H1 (cell line): ENCODE data around the gene PATE2. TPM values are rescaled to one million over a fixed set of nuclear protein-coding genes. Genes with fewer than 3 reads are reported as not detected.

Source experiments
- CTCF ChIA-PET: fragments of 300-600 bp; sonication (Branson Sonifier 250); formaldehyde crosslinking; loops from one replicate; lab custom pipeline; 2021; ENCODE audit not compliant: partially characterized antibody; lab: Charles Lee
- POLR2A ChIA-PET: fragments of 300-600 bp; sonication (Branson Sonifier 250); formaldehyde crosslinking; loops from one replicate; lab custom pipeline; 2021; ENCODE audit warnings: inconsistent platforms; ENCODE audit not compliant: partially characterized antibody; lab: Charles Lee
- DNase-seq, 2 experiments: peaks; one replicate each; pipeline versions ENCODE4 v3.0.0 to v3.0.0-alpha.2; 2010 to 2022; ENCODE audit warnings: low spot score in 2 of 2, low read depth in 1 of 2, mixed read lengths in 1 of 2
- FAIRE-seq: peaks from 2 replicates; lab custom pipeline; 2011; peaks lifted over from hg19 to GRCh38; lab: Jason Lieb, UNC
- H2AFZ ChIP-seq: 2 replicates; pipeline ENCODE4 v1.8.1; 2012; ENCODE audit warnings: low read length, inconsistent platforms
- H2AK5ac ChIP-seq: 2 replicates; pipeline ENCODE4 v1.6.1; 2013; ENCODE audit warnings: low read depth, low read length
- H2BK120ac ChIP-seq: replicated peaks from 2 replicates; pipeline ENCODE3; 2013; ENCODE audit warnings: low read depth, low read length, inconsistent platforms
- H2BK12ac ChIP-seq: 2 replicates; pipeline ENCODE4 v1.6.1; 2013; ENCODE audit warnings: low read depth, low read length
- H2BK15ac ChIP-seq: 2 replicates; pipeline ENCODE4 v1.6.1; 2013; ENCODE audit warnings: low read length
- H2BK20ac ChIP-seq: 2 replicates; pipeline ENCODE4 v1.6.1; 2013; ENCODE audit warnings: low read length
- H2BK5ac ChIP-seq: 2 replicates; pipeline ENCODE4 v1.6.1; 2013; ENCODE audit warnings: low read depth, low read length
- H3K14ac ChIP-seq: 2 replicates; pipeline ENCODE4 v1.6.1; 2013; ENCODE audit warnings: inconsistent platforms; ENCODE audit not compliant: insufficient read length
- H3K18ac ChIP-seq: 2 replicates; pipeline ENCODE4 v1.6.1; 2013; ENCODE audit warnings: low read length; ENCODE audit errors: extremely low read depth
- H3K23ac ChIP-seq: 2 replicates; pipeline ENCODE4 v1.6.1; 2013; ENCODE audit warnings: inconsistent platforms; ENCODE audit not compliant: insufficient read length
- H3K23me2 ChIP-seq: 2 replicates; pipeline ENCODE4 v1.6.1; 2013; ENCODE audit warnings: low read depth, low read length
- H3K27ac ChIP-seq: 2 replicates; pipeline ENCODE4 v1.6.1; 2011; ENCODE audit warnings: low read depth, low read length, inconsistent platforms
- H3K27me3 ChIP-seq, 4 experiments: replicated peaks in 1 of 4; 1 replicate in 1 of 4; 2 replicates in 3 of 4; pipeline versions ENCODE4 v1.6.1 to v1.8.1; 2011 to 2013; ENCODE audit warnings: low read length in 3 of 4, mild to moderate bottlenecking in 3 of 4, inconsistent platforms in 2 of 4, mixed read lengths in 2 of 4, moderate library complexity in 1 of 4; ENCODE audit not compliant: control insufficient read depth in 3 of 4, insufficient read depth in 3 of 4; ENCODE audit errors: extremely low read depth in 1 of 4
- H3K36me3 ChIP-seq, 4 experiments: 2 replicates each; pipeline versions ENCODE4 v1.6.1 to v1.8.1; 2011 to 2013; ENCODE audit warnings: mild to moderate bottlenecking in 4 of 4, low read length in 3 of 4, moderate library complexity in 2 of 4, control low read depth in 1 of 4, inconsistent platforms in 1 of 4; ENCODE audit not compliant: insufficient read depth in 4 of 4, control insufficient read depth in 2 of 4
- H3K4ac ChIP-seq: replicated peaks from 2 replicates; pipeline ENCODE3; 2013; ENCODE audit warnings: low read length, low read depth, mixed read lengths, inconsistent platforms; ENCODE audit not compliant: insufficient read length
- H3K4me1 ChIP-seq, 4 experiments: replicated peaks in 1 of 4; 1 replicate in 1 of 4; 2 replicates in 3 of 4; pipeline versions ENCODE4 v1.6.1 to v1.8.1; 2011 to 2013; ENCODE audit warnings: low read length in 3 of 4, inconsistent platforms in 2 of 4, mixed read lengths in 1 of 4; ENCODE audit not compliant: insufficient read depth in 4 of 4, control insufficient read depth in 3 of 4
- H3K4me2 ChIP-seq, 2 experiments: 2 replicates each; pipeline versions ENCODE4 v1.6.1 to v1.8.1; 2011 to 2013; ENCODE audit warnings: low read depth in 2 of 2, low read length in 2 of 2, control low read depth in 1 of 2, inconsistent platforms in 1 of 2, mild to moderate bottlenecking in 1 of 2; ENCODE audit not compliant: insufficient read depth in 1 of 2
- H3K4me3 ChIP-seq, 4 experiments: fragments of 200-600, 300-600 bp in 1 of 4; sonication (generic), shearing (Covaris generic), sonication (Bioruptor Twin) in 1 of 4; 2 replicates each; pipeline versions ENCODE4 v1.5.1 to v1.8.1; 2011 to 2016; ENCODE audit warnings: low read length in 4 of 4, low read depth in 3 of 4, control low read depth in 2 of 4, inconsistent platforms in 2 of 4, mild to moderate bottlenecking in 2 of 4, mixed read lengths in 1 of 4, moderate library complexity in 1 of 4; ENCODE audit not compliant: insufficient read depth in 2 of 4; ENCODE audit errors: extremely low read depth in 1 of 4
- H3K56ac ChIP-seq: replicated peaks from 2 replicates; pipeline ENCODE3; 2013; ENCODE audit warnings: low read depth, mild to moderate bottlenecking, mixed read lengths, low read length, inconsistent platforms; ENCODE audit not compliant: insufficient read length
- H3K79me1 ChIP-seq: 2 replicates; pipeline ENCODE4 v1.6.1; 2013; ENCODE audit warnings: low read depth, low read length, control low read depth
- H3K79me2 ChIP-seq, 2 experiments: 2 replicates each; pipeline versions ENCODE4 v1.6.1 to v1.8.1; 2012 to 2013; ENCODE audit warnings: low read length in 2 of 2, mild to moderate bottlenecking in 2 of 2, inconsistent platforms in 1 of 2; ENCODE audit not compliant: insufficient read depth in 2 of 2, control insufficient read depth in 1 of 2
- H3K9ac ChIP-seq, 4 experiments: replicated peaks in 1 of 4; 1 replicate in 1 of 4; 2 replicates in 3 of 4; pipeline versions ENCODE4 v1.6.1 to v1.8.1; 2011 to 2013; ENCODE audit warnings: low read depth in 3 of 4, low read length in 3 of 4, control low read depth in 2 of 4, mild to moderate bottlenecking in 2 of 4, moderate library complexity in 2 of 4, inconsistent platforms in 1 of 4; ENCODE audit errors: extremely low read depth in 1 of 4
- H3K9me3 ChIP-seq, 2 experiments: 2 replicates each; pipeline versions ENCODE4 v1.6.1 to v1.8.1; 2012 to 2013; ENCODE audit warnings: mild to moderate bottlenecking in 2 of 2, moderate library complexity in 2 of 2, control low read depth in 1 of 2, inconsistent platforms in 1 of 2, low read depth in 1 of 2, low read length in 1 of 2, mixed read lengths in 1 of 2; ENCODE audit not compliant: insufficient read depth in 2 of 2
- H4K20me1 ChIP-seq, 2 experiments: replicated peaks in 1 of 2; 2 replicates each; pipeline versions ENCODE3 to v1.8.1; 2011 to 2013; ENCODE audit warnings: inconsistent platforms in 2 of 2, low read length in 2 of 2, mild to moderate bottlenecking in 1 of 2; ENCODE audit not compliant: insufficient read depth in 2 of 2, control insufficient read depth in 1 of 2
- H4K5ac ChIP-seq: 2 replicates; pipeline ENCODE4 v1.6.1; 2013; ENCODE audit warnings: low read length, low read depth, mixed read lengths, inconsistent platforms; ENCODE audit not compliant: insufficient read length
- H4K8ac ChIP-seq: 2 replicates; pipeline ENCODE4 v1.8.0; 2013; ENCODE audit warnings: mild to moderate bottlenecking, moderate library complexity, low read length, inconsistent platforms; ENCODE audit not compliant: insufficient read depth; ENCODE audit errors: extremely low read depth
- H4K91ac ChIP-seq: replicated peaks from 2 replicates; pipeline ENCODE3; 2013; ENCODE audit warnings: low read length, mixed read lengths, inconsistent platforms; ENCODE audit not compliant: insufficient read length
- CBX8 ChIP-seq: fragments of 300-800, 300-1000 bp; sonication (generic); IDR thresholded peaks from 2 replicates; pipeline ENCODE4 v1.7.1; 2016; ENCODE audit warnings: low read depth, low read length, borderline replicate concordance
- EP300 ChIP-seq, 2 experiments: IDR thresholded peaks; 1 replicate in 1 of 2; 2 replicates in 1 of 2; pipeline ENCODE4 v1.6.1; 2011 to 2012; ENCODE audit warnings: low read depth in 2 of 2, low read length in 2 of 2, mild to moderate bottlenecking in 2 of 2, borderline replicate concordance in 1 of 2, inconsistent platforms in 1 of 2, moderate library complexity in 1 of 2
- HDAC2 ChIP-seq, 2 experiments: fragments of 300-600 bp in 1 of 2; sonication (generic) in 1 of 2; IDR thresholded peaks; 2 replicates each; pipeline ENCODE4 v1.6.1; 2011 to 2012; ENCODE audit warnings: low read depth in 2 of 2, low read length in 2 of 2, mild to moderate bottlenecking in 2 of 2, moderate library complexity in 2 of 2, borderline replicate concordance in 1 of 2, inconsistent platforms in 1 of 2
- NANOG ChIP-seq: IDR thresholded peaks from 2 replicates; pipeline ENCODE4 v1.6.1; 2011; ENCODE audit warnings: low read length, low read depth, mild to moderate bottlenecking, inconsistent platforms; ENCODE audit not compliant: insufficient read depth, poor library complexity, severe bottlenecking
- POLR2AphosphoS5 ChIP-seq: IDR thresholded peaks from 2 replicates; pipeline ENCODE4 v1.6.1; 2011; ENCODE audit warnings: low read depth, low read length
- SUZ12 ChIP-seq: fragments of 200-600 bp; sonication (generic); IDR thresholded peaks from 2 replicates; pipeline ENCODE4 v1.6.1; 2012; ENCODE audit warnings: mild to moderate bottlenecking, inconsistent platforms, low read length, moderate library complexity, mixed read lengths
- WGBS, 2 experiments: shearing (Covaris generic) in 1 of 2; methylation state at CpG; one replicate each; pipeline versions ENCODE4 v1.1.6 to v1.1.7; 2013 to 2015; ENCODE audit warnings: low lambda C conversion rate in 2 of 2, mixed read lengths in 2 of 2, inconsistent platforms in 1 of 2, low coverage in 1 of 2, missing lambda C conversion rate in 1 of 2; ENCODE audit not compliant: insufficient replicate concordance in 2 of 2, insufficient coverage in 1 of 2, insufficient read length in 1 of 2; ENCODE audit errors: extremely low coverage in 1 of 2, missing lambda C conversion rate in 1 of 2; 5-methylcytosine and 5-hydroxymethylcytosine counted together
- polyA plus RNA-seq, 7 experiments: library from polyadenylated mRNA; depleted of rRNA in 3 of 7; stranded (reverse) in 5 of 7; unstranded in 2 of 7; fragments of >200 nt in 5 of 7; fragments of 200-250 nt in 2 of 7; gene quantifications; 1 replicate in 5 of 7; 2 replicates in 1 of 7; 4 replicates in 1 of 7; pipeline versions ENCODE4 v1.2.1 to v1.2.3, GENCODE V29; 2011 to 2013; ENCODE audit warnings: missing spikeins in 2 of 7, mixed read lengths in 2 of 7
- total RNA-seq: library from RNA; stranded (reverse); fragmentation: NEBNext Ultra II Directional; extraction: Animal tissue kit (Norgen Biotek cat#: 25700); gene quantifications from 2 replicates; pipeline ENCODE4 v1.2.1, GENCODE V29; 2021
- TF ChIP-seq, protein P1 (sequence below): IDR thresholded peaks from 2 replicates; pipeline ENCODE4 v1.6.1; 2011; ENCODE audit warnings: low read length, improper control_type of control experiment

The PATE2 gene
- total and polyA plus RNA-seq, 2 of the 8 experiments (the other 6 are each of a cell fraction or from before 2014, with no cell fraction given): 0.14 TPM; not detected in 1

DNA sequence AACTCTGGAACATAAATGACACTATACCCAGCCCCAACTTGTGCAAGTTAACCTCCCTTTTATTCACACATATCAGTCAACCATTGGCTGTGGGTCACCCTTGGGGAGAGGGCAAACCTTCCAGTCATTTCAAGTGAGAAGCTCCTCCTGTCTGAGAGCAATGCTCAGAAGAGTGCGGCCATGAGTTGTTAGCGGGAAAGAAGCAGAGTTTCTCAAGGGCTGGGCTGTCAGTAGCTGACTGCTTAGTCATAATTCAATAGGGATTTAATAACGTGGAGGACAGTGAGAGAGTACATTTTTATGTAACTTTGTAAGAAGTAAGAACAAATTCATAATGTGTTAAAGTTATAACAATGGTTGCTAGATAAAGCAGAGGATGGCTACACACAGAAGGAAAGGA lies 5.1 kb downstream of the PATE2 start:
- FAIRE-seq (no peak), DNase-seq (no peak)
- Histone ChIP-seq H3K79me2 (no peaks in the 10 kb centered on the region), H2BK120ac (no peak overlapping the region), H3K14ac (no peak overlapping the region), H3K18ac (no peak overlapping the region), H4K20me1 (no peaks in the 10 kb centered on the region), H3K27me3 (no peaks in the 10 kb centered on the region), H4K8ac (no peak overlapping the region), H2BK15ac (no peak overlapping the region), H3K23me2 (no peaks in the 10 kb centered on the region), H2BK5ac (no peak overlapping the region), H3K9ac (no peak overlapping the region), H4K5ac (no peak overlapping the region), H4K91ac (no peak overlapping the region), H3K27ac (no peak overlapping the region), H3K4me1 (no peaks in the 10 kb centered on the region), H3K36me3 (no peaks in the 10 kb centered on the region), H2AK5ac (no peak overlapping the region), H3K79me1 (no peaks in the 10 kb centered on the region), H3K23ac (no peak overlapping the region), H3K4me3 (no peak overlapping the region), H2BK12ac (no peak overlapping the region), H3K4me2 (no peak overlapping the region), H3K9me3 (no peaks in the 10 kb centered on the region), H2BK20ac (no peak overlapping the region), H3K4ac (no peak overlapping the region), H3K56ac (no peak overlapping the region), H2AFZ (no peak overlapping the region)
- 92% methylated on average over 3 of the region's 3 CpGs; no CpG with 5 or more reads in 1 of the 2 experiments for WGBS, 2 experiments
- POLR2A ChIA-PET: no interaction called here
- CTCF ChIA-PET: no interaction called here
- TF ChIP-seq NANOG (no peak), SUZ12 (no peak), EP300 (IDR thresholded peaks at IDR 0.05; ENCODE audit: borderline replicate concordance in 1 of 2, low read depth in 2 of 2, low read length in 2 of 2) (no peak), HDAC2 (IDR thresholded peaks at IDR 0.05; ENCODE audit: borderline replicate concordance in 1 of 2, low read depth in 2 of 2, low read length in 2 of 2) (no peak), POLR2AphosphoS5 (no peak), CBX8 (no peak)
- TF ChIP-seq, protein P1, sequence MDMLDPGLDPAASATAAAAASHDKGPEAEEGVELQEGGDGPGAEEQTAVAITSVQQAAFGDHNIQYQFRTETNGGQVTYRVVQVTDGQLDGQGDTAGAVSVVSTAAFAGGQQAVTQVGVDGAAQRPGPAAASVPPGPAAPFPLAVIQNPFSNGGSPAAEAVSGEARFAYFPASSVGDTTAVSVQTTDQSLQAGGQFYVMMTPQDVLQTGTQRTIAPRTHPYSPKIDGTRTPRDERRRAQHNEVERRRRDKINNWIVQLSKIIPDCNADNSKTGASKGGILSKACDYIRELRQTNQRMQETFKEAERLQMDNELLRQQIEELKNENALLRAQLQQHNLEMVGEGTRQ: no peak
